Smooth muscle cell (in vitro differentiated cells): Measurements from ENCODE around the gene FLT3LG. TPM values are rescaled to one million over a fixed set of nuclear protein-coding genes. Genes with fewer than 3 reads are reported as not detected.
"Not testable (repeated sequence)": the region's sequence is repeated elsewhere in the genome, so short reads cannot be mapped to it uniquely, and the experiment has no call there.

Experiments used
- DNase-seq: peaks from one replicate; lab custom pipeline; 2025; ENCODE audit not compliant: unreplicated experiment; lab: John Stamatoyannopoulos, UW
- H2AFZ ChIP-seq: fragments of 200-600 bp; sonication (generic); 2 replicates; pipeline ENCODE4 v1.6.0; 2016; ENCODE audit warnings: antibody characterized with exemption, low read depth, mild to moderate bottlenecking
- H3F3A ChIP-seq: fragments of 200-600 bp; sonication (generic); 2 replicates; pipeline ENCODE4 v1.6.0; 2017; ENCODE audit warnings: antibody characterized with exemption, low read depth
- H3K27ac ChIP-seq: fragments of 200-600 bp; sonication (generic); 2 replicates; pipeline ENCODE4 v1.5.1; 2016; ENCODE audit warnings: low read depth, mild to moderate bottlenecking
- H3K27me3 ChIP-seq: fragments of 200-600 bp; sonication (generic); 2 replicates; pipeline ENCODE4 v1.6.1; 2016; ENCODE audit warnings: low read depth, mild to moderate bottlenecking
- H3K36me3 ChIP-seq: fragments of 200-600 bp; sonication (generic); 2 replicates; pipeline ENCODE4 v1.5.1; 2016; ENCODE audit warnings: low read depth
- H3K4me1 ChIP-seq: fragments of 200-600 bp; sonication (generic); 2 replicates; pipeline ENCODE4 v1.5.1; 2016; ENCODE audit warnings: low read depth
- H3K4me2 ChIP-seq: fragments of 200-600 bp; sonication (generic); 2 replicates; pipeline ENCODE4 v1.6.0; 2016; ENCODE audit warnings: mild to moderate bottlenecking
- H3K4me3 ChIP-seq: fragments of 200-600 bp; sonication (generic); 2 replicates; pipeline ENCODE4 v1.5.1; 2016; ENCODE audit warnings: mild to moderate bottlenecking
- H3K79me2 ChIP-seq: fragments of 200-600 bp; sonication (generic); 2 replicates; pipeline ENCODE4 v1.6.0; 2016; ENCODE audit warnings: low read depth, mild to moderate bottlenecking
- H3K9ac ChIP-seq: fragments of 200-600 bp; sonication (generic); 2 replicates; pipeline ENCODE4 v1.6.0; 2016; ENCODE audit warnings: low read depth
- H3K9me3 ChIP-seq: fragments of 200-600 bp; sonication (generic); replicated peaks from 2 replicates; pipeline ENCODE4 v1.5.1; 2016; ENCODE audit warnings: low read depth
- H4K20me1 ChIP-seq: fragments of 200-600 bp; sonication (generic); 2 replicates; pipeline ENCODE4 v1.6.0; 2016; ENCODE audit warnings: low read depth
- WGBS: methylation state at CpG from one replicate; pipeline ENCODE4 v1.1.7; 2016; ENCODE audit warnings: low lambda C conversion rate; 5-methylcytosine and 5-hydroxymethylcytosine counted together
- polyA plus RNA-seq: library from polyadenylated mRNA; unstranded; fragments of >200 nt; fragmentation: Nextera tagmentation; extraction: Ambion mirVana; gene quantifications from 2 replicates; pipeline ENCODE4 v1.2.1, GENCODE V29; 2016
- total RNA-seq: library from RNA; depleted of rRNA; stranded (reverse); fragments of >200 nt; gene quantifications from 2 replicates; pipeline ENCODE4 v1.2.3, GENCODE V29; 2014
- TF ChIP-seq, protein P1 (sequence below): fragments of 200-600 bp; sonication (generic); IDR thresholded peaks from 2 replicates; pipeline ENCODE4 v1.5.1; 2017; ENCODE audit warnings: borderline replicate concordance, mild to moderate bottlenecking, antibody characterized with exemption; ENCODE audit not compliant: insufficient read depth, poor library complexity, severe bottlenecking

The FLT3LG gene
- total and polyA plus RNA-seq, 2 experiments from 2014 or later: 0.45 to 2.0 TPM

DNA sequence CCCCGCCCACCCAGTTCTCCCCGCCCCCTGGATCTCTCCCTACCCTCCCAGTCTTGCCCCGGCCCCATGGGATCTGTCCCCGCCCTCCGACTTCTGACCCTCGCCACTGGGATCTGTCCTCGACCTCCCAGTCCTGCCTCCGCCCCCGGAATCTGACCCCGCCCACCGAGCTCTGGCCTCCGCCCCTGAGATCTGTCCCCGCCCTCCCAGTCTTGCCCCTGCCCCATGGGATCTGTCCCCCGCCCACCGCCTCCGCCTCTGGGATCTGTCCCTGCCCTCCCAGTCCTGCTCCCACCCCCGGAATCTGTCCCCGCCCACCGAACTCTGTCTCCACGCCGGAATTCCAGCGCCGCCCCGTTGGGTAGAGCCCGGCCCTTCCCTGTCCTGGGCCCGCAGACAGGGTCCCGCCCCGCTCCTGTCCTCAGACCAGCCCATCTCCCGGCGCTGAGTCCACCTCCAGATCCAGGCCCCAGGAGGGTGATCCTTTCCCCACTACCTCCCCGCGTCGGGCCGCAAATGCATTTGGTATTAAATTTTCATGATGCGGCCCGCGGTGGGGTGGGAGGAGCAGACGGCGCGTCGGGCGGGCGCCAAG, 31.1 kb upstream of the FLT3LG start:
- peaks cover 8% of the 10 kb centered on the region for H3F3A ChIP-seq
- peak overlapping the region; percentile 96 for H2AFZ ChIP-seq
- no peaks in the 10 kb centered on the region for H3K36me3 ChIP-seq
- H3K4me3 ChIP-seq: peak overlapping the region; percentile 76
- no peak overlapping the region for H3K9ac ChIP-seq
- peak overlapping the region; percentile 96 for H3K4me2 ChIP-seq
- no peaks in the 10 kb centered on the region for H3K9me3 ChIP-seq
- no peaks in the 10 kb centered on the region for H3K79me2 ChIP-seq
- TF ChIP-seq, protein P1, sequence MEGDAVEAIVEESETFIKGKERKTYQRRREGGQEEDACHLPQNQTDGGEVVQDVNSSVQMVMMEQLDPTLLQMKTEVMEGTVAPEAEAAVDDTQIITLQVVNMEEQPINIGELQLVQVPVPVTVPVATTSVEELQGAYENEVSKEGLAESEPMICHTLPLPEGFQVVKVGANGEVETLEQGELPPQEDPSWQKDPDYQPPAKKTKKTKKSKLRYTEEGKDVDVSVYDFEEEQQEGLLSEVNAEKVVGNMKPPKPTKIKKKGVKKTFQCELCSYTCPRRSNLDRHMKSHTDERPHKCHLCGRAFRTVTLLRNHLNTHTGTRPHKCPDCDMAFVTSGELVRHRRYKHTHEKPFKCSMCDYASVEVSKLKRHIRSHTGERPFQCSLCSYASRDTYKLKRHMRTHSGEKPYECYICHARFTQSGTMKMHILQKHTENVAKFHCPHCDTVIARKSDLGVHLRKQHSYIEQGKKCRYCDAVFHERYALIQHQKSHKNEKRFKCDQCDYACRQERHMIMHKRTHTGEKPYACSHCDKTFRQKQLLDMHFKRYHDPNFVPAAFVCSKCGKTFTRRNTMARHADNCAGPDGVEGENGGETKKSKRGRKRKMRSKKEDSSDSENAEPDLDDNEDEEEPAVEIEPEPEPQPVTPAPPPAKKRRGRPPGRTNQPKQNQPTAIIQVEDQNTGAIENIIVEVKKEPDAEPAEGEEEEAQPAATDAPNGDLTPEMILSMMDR: no peak
- under 1% methylated on average over 26 of the region's 43 CpGs for WGBS
- H3K27ac ChIP-seq: peak overlapping the region; percentile 45
- no peaks in the 10 kb centered on the region for H4K20me1 ChIP-seq
- H3K27me3 ChIP-seq: peaks cover 46% of the 10 kb centered on the region
- DNase-seq: peak; percentile 90
- peaks cover 6% of the 10 kb centered on the region for H3K4me1 ChIP-seq

DNA sequence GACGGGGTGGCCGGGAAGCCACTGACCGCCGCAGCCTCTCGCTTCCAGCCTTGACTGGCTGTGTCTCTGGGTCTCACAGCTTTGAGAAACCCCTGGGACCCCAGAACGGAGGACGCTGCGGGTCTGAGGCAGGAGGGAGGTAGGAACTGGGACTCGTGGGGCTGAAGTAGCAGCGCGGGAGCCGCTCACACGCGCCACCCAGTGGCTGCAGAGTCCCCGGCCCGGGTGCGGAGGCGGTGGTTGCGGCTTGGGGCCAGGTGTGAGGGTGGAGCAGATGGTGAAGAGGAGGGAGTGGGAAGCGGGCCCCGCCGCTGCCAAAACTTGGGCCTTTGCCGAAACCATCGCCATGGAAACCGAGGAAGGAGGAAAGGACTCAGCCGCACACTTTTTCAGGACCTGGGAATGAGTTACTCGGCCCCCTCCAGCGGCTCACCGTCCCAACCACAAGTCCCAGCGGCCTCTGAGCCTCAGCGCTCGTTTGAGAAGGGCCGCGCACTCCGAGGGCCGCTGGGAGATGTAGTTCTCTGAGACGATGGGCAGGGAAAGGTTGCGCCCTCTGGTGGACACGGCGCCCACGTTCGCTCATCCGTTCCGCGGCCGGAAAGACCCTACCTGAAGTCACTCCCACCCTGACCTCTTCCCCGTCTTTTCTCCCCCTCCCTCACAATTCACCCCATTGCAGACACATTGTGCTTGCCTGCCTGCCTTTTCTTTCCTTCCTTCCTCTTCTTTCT, 30.5 kb upstream of the FLT3LG start:
- Histone ChIP-seq H3K79me2 (no peaks in the 10 kb centered on the region), H3K4me2 (peak overlapping the region; percentile 96), H2AFZ (peak overlapping the region; percentile 96), H3F3A (peaks cover 8% of the 10 kb centered on the region), H3K4me3 (peak overlapping the region; percentile 76), H3K27me3 (peaks cover 40% of the 10 kb centered on the region), H3K27ac (peak overlapping the region; percentile 45), H3K4me1 (peaks cover 6% of the 10 kb centered on the region), H3K9me3 (no peaks in the 10 kb centered on the region), H3K9ac (no peak overlapping the region), H4K20me1 (no peaks in the 10 kb centered on the region), H3K36me3 (no peaks in the 10 kb centered on the region)
- TF ChIP-seq, protein P1: peak; percentile 53
- peak; percentile 95 for DNase-seq
- 1% methylated on average over 46 of the region's 47 CpGs for WGBS

DNA sequence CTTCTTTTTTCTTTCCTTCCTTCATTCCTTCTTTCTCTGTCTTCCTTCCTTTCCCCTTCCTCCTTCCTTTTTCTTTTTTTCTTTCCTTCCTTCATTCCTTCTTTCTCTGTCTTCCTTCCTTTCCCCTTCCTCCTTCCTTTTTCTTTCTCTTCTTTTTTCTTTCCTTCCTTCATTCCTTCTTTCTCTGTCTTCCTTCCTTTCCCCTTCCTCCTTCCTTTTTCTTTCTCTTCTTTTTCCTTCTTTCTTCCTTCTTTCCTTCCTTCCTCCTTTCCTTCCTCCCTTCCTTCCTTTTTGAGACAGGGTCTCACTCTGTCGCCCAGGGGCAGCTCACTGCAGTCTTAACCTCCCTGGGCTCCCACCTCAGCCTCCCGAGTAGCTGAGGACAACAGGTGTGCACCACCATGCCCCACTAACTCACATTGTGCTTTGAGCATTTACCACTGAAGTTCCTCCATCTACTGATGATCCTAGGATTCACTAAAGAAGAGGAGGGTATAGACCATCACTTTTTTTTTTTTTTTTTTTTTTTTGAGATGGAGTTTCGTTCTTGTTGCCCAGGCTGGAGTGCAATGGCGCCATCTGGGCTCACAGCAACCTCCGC, 29.8 kb upstream of the FLT3LG start:
- not testable (repeated sequence) for DNase-seq, H3K4me1 ChIP-seq, H3K9me3 ChIP-seq, H3K79me2 ChIP-seq, H4K20me1 ChIP-seq, H3F3A ChIP-seq, H2AFZ ChIP-seq, H3K36me3 ChIP-seq, H3K9ac ChIP-seq, H3K27ac ChIP-seq
- H3K4me3 ChIP-seq: peak overlapping the region; percentile 76
- WGBS: 85% methylated on average over 5 of the region's 5 CpGs
- H3K4me2 ChIP-seq: peak overlapping the region; percentile 96
- H3K27me3 ChIP-seq: peaks cover 33% of the 10 kb centered on the region

DNA sequence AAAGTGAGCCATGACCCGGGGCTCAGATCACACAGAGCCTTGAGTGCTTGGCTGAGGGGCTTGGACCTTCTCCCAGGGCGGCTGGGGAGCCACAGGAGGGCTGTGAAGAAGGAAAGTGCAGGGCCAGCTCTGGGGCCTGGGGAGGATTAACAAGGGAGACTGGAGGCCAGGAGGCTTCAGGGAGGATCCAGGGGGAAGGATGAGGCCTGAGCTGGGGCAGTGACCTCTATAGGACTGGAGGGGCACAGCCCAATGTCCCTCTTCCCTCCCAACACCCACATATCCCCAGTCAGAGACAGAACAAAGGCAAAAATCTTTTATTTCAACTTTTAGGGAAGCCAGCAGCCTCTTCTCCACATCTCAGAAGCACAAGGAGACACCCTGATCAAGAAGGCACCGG, 28.0 kb upstream of the FLT3LG start:
- H3K4me1 ChIP-seq: peaks cover 11% of the 10 kb centered on the region
- H3K27me3 ChIP-seq: peaks cover 15% of the 10 kb centered on the region
- H2AFZ ChIP-seq: no peak overlapping the region
- no peak overlapping the region for H3K27ac ChIP-seq
- H3K9ac ChIP-seq: no peak overlapping the region
- no peak overlapping the region for H3K4me3 ChIP-seq
- H3K4me2 ChIP-seq: no peak overlapping the region
- H3K79me2 ChIP-seq: no peaks in the 10 kb centered on the region
- WGBS: 83% methylated on average over 3 of the region's 3 CpGs
- TF ChIP-seq, protein P1: no peak
- H3F3A ChIP-seq: peaks cover 8% of the 10 kb centered on the region
- no peaks in the 10 kb centered on the region for H3K9me3 ChIP-seq
- no peaks in the 10 kb centered on the region for H3K36me3 ChIP-seq
- H4K20me1 ChIP-seq: no peaks in the 10 kb centered on the region
- no peak for DNase-seq
